NK-92 treated with Interleukin-12 subunit alpha and Interleukin-12 subunit beta, amount 100 ng/mL, for 24 hours (cell line): ENCODE data around the gene WASHC3.

Source experiments
- DNase-seq: peaks from one replicate; lab custom pipeline; 2025; lab: John Stamatoyannopoulos, UW

The WASHC3 gene

GRCh38 chr12:101967506-101967905 lies 94.3 kb downstream of the WASHC3 start:
- no peak for DNase-seq

- DNase-seq, result no peak
Observed at GRCh38 chr12:101966496-101966895, 95.3 kb downstream of the WASHC3 start.

DNA sequence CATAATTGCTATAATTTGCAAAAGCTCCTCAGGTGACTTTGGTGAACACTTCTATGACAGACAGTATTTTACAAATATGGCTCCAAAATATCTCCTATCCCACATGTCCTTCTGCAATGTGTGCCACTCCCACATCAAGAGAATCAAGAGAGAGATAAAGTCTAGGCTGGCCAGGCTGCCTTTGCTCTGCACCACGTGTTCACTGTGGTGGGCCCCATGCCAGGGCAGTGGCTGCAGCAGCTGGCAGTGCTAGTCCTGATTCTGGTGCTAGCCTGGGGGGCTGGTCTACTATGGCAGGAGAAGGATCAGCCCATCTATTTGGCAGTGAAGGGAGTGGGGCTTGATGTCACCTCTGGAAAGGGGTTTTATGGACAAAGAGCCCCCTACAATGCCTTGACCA lies 98.1 kb downstream of the WASHC3 start:
- DNase-seq, result no peak
